NCI-H526 (cell line): ENCODE data around the gene TMIE.
"Not testable (repeated sequence)": the region's sequence is repeated elsewhere in the genome, so short reads cannot be mapped to it uniquely, and the experiment has no call there.

Experiments
- DNase-seq, 2 experiments: peaks; one replicate each; lab custom pipeline; 2025; lab: John Stamatoyannopoulos, UW

Gene TMIE

GRCh38 chr3:46685446-46685845 is 15.7 kb upstream of the TMIE start:
- DNase-seq = no peak

- DNase-seq = no peak
These were observed 10.4 kb upstream of the TMIE start for GRCh38 chr3:46690798-46691197.

GRCh38 chr3:46692566-46692990 is 8.6 kb upstream of the TMIE start:
- DNase-seq = no peak

- peak in 1 of 2 experiments; percentile 65 for DNase-seq
These were observed 7.9 kb upstream of the TMIE start, which contains the start of gene ALS2CL for GRCh38 chr3:46693038-46693891. ALS2CL (minus strand) TSS chr3:46693679; CDS start chr3:46689440, 4,239 bp downstream.

- peak in 1 of 2 experiments; percentile 31 for DNase-seq
These were observed 7.3 kb upstream of the TMIE start for GRCh38 chr3:46693892-46694226.

GRCh38 chr3:46694520-46694919 is 6.7 kb upstream of the TMIE start:
- no peak for DNase-seq

- DNase-seq = peak in 1 of 2 experiments; percentile 37
These were observed 5.8 kb upstream of the TMIE start for GRCh38 chr3:46695177-46695961.

GRCh38 chr3:46695962-46696894 is 5.0 kb upstream of the TMIE start:
- no peak for DNase-seq

GRCh38 chr3:46699676-46700523 is 1.3 kb upstream of the TMIE start:
- DNase-seq = no peak

GRCh38 chr3:46700772-46701171 is 420 bp upstream of the TMIE start:
- DNase-seq = no peak

- DNase-seq = peak in 1 of 2 experiments; percentile 7
These were observed 1.2 kb downstream of the TMIE start for GRCh38 chr3:46702246-46703012.

- DNase-seq = no peak
These were observed 1.9 kb downstream of the TMIE start for GRCh38 chr3:46703013-46703520.

GRCh38 chr3:46704346-46704745 is 3.2 kb downstream of the TMIE start:
- not testable (repeated sequence) for DNase-seq

- peak; percentile 20 to 66 for DNase-seq
These were observed 3.9 kb downstream of the TMIE start for GRCh38 chr3:46705022-46705530.

GRCh38 chr3:46705751-46706552 is 4.8 kb downstream of the TMIE start:
- no peak for DNase-seq

- no peak for DNase-seq
These were observed 5.8 kb downstream of the TMIE start for GRCh38 chr3:46706771-46707582.

GRCh38 chr3:46707601-46708011 is 6.4 kb downstream of the TMIE start:
- no peak for DNase-seq
